Activated B cell treated with CpG ODN at 0.5 μM for 24 hours (primary cell): ENCODE data around the gene KIF19. TPM values are rescaled to one million over a fixed set of nuclear protein-coding genes. Genes with fewer than 3 reads are reported as not detected.
A peak's percentile ranks its signal among the peaks of the same experiment; 100 is the strongest.

Experiments
- ATAC-seq: fragments of 200-7000 bp; cut with Tn5 transposase; one replicate; pipeline ENCODE4 v1.10.0; 2021; ENCODE audit warnings: low read depth, mild to moderate bottlenecking, moderate library complexity
- CTCF ChIA-PET: fragments of 350-600 bp; sonication (Branson Sonifier 250); formaldehyde crosslinking; loops from one replicate; lab custom pipeline; 2021; ENCODE audit warnings: antibody characterized with exemption; lab: Charles Lee
- POLR2A ChIA-PET: fragments of 350-600 bp; sonication (Branson Sonifier 250); formaldehyde crosslinking; loops from one replicate; lab custom pipeline; 2021; ENCODE audit warnings: antibody characterized with exemption; lab: Charles Lee
- DNase-seq: peaks from one replicate; pipeline ENCODE4 v3.0.0; 2022
- H3K27ac Mint-ChIP-seq: one replicate; pipeline ENCODE4 v1.8.0; 2020; ENCODE audit warnings: mixed read lengths
- H3K27me3 Mint-ChIP-seq: one replicate; pipeline ENCODE4 v1.8.0; 2021; ENCODE audit warnings: mixed read lengths
- H3K36me3 Mint-ChIP-seq: one replicate; pipeline ENCODE4 v1.8.0; 2021; ENCODE audit warnings: low read depth, mixed read lengths
- H3K4me1 Mint-ChIP-seq: one replicate; pipeline ENCODE4 v1.8.0; 2021; ENCODE audit warnings: mixed read lengths
- H3K4me3 Mint-ChIP-seq: one replicate; pipeline ENCODE4 v1.8.0; 2020; ENCODE audit warnings: mild to moderate bottlenecking, mixed read lengths
- H3K9me3 Mint-ChIP-seq: one replicate; pipeline ENCODE4 v1.8.0; 2020; ENCODE audit warnings: mixed read lengths
- intact Hi-C: fragments of 100-400 bp; cut with micrococcal nuclease; formaldehyde crosslinking; loops from one replicate; pipeline ENCODE4 v1.15.1; 2024
- total RNA-seq: library from RNA; stranded (reverse); gene quantifications from 2 replicates; pipeline ENCODE4 v1.2.3, GENCODE V29; 2022
- TF ChIP-seq, protein P1 (sequence below): fragments of 200-600 bp; IDR thresholded peaks from one replicate; pipeline ENCODE4 v1.8.0; 2022; ENCODE audit warnings: antibody characterized with exemption, mild to moderate bottlenecking

The KIF19 gene
- total RNA-seq, 1 donor from 2014 or later: not detected

- TF ChIP-seq, protein P1, sequence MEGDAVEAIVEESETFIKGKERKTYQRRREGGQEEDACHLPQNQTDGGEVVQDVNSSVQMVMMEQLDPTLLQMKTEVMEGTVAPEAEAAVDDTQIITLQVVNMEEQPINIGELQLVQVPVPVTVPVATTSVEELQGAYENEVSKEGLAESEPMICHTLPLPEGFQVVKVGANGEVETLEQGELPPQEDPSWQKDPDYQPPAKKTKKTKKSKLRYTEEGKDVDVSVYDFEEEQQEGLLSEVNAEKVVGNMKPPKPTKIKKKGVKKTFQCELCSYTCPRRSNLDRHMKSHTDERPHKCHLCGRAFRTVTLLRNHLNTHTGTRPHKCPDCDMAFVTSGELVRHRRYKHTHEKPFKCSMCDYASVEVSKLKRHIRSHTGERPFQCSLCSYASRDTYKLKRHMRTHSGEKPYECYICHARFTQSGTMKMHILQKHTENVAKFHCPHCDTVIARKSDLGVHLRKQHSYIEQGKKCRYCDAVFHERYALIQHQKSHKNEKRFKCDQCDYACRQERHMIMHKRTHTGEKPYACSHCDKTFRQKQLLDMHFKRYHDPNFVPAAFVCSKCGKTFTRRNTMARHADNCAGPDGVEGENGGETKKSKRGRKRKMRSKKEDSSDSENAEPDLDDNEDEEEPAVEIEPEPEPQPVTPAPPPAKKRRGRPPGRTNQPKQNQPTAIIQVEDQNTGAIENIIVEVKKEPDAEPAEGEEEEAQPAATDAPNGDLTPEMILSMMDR: no peak
These were observed 25.7 kb downstream of the KIF19 start for GRCh38 chr17:74351552-74352210.

DNA sequence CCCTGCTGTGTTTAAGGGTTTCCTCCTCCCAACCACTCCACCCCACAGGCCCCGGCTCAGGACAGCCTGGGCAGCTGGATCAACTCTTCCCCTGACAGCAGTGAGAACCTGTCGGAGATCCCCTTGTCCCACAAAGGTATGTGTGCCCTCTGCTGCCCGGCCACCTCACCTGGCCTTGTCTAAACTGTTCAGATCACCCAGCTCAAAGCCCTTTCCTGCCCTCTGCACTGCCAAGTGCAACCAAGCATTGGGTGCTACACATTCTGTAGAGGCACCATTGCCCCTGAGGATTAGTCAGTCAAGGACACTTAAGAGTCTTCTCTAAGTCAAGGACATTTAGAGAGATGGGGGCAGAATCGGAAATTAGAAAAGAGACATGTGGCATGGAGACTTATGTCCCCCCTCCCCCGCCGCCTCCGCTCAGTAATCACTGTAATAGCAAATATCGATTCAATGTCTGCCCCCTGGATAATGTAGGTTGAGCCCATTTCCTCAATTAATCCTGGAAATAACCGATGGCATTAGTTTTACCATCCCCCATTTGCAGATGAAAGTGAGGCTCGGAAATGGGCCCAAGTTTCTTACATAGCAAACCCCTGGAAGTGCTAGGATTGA lies 27.5 kb downstream of the KIF19 start:
- intact Hi-C loops: no loop called here
- Mint-ChIP-seq H3K4me3 (no peak overlapping the region), H3K4me1 (peaks cover 5% of the 10 kb centered on the region), H3K9me3 (no peaks in the 10 kb centered on the region), H3K36me3 (no peaks in the 10 kb centered on the region), H3K27me3 (peaks cover 46% of the 10 kb centered on the region), H3K27ac (no peak overlapping the region)
- POLR2A ChIA-PET: no interaction called here
- DNase-seq (no peak), ATAC-seq (no peak)
- TF ChIP-seq, protein P1: no peak
- CTCF ChIA-PET: no interaction called here

More at GRCh38 chr17:74351552-74352210, 25.7 kb downstream of the KIF19 start:
- intact Hi-C loops: no loop called here
- Mint-ChIP-seq H3K9me3 (no peaks in the 10 kb centered on the region), H3K27me3 (peaks cover 40% of the 10 kb centered on the region), H3K4me1 (peaks cover 2% of the 10 kb centered on the region), H3K4me3 (no peak overlapping the region), H3K36me3 (no peaks in the 10 kb centered on the region), H3K27ac (no peak overlapping the region)
- ATAC-seq (no peak), DNase-seq (no peak)
- ChIA-PET POLR2A (no interaction called here), CTCF (no interaction called here)

DNA sequence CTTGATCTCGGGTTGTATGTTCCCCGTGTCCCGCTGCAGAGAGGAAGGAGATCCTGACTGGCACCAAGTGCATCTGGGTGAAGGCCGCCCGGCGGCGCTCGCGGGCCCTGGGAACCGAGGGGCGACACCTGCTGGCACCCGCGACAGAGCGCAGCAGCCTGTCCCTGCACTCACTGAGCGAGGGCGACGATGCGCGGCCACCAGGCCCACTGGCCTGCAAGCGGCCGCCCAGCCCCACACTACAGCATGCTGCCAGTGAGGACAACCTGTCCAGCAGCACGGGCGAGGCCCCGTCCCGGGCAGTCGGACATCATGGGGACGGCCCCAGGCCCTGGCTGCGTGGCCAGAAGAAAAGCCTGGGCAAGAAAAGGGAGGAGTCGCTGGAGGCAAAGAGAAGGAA lies 28.1 kb downstream of the KIF19 start:
- intact Hi-C loops: no loop called here
- ATAC-seq (peak; percentile 52), DNase-seq (peak; percentile 23)
- H3K9me3 Mint-ChIP-seq: no peaks in the 10 kb centered on the region
- TF ChIP-seq, protein P1: no peak
- ChIA-PET POLR2A (no interaction called here), CTCF (interaction anchor here (1.6 kb wide), 1 partner anchor 103 kb away, joined by 5 read pairs; no protein-coding TSS in a partner anchor)
- peaks cover 49% of the 10 kb centered on the region for H3K27me3 Mint-ChIP-seq
- peaks cover 5% of the 10 kb centered on the region for H3K4me1 Mint-ChIP-seq
- no peak overlapping the region for H3K4me3 Mint-ChIP-seq
- H3K27ac Mint-ChIP-seq: no peak overlapping the region
- no peaks in the 10 kb centered on the region for H3K36me3 Mint-ChIP-seq

DNA sequence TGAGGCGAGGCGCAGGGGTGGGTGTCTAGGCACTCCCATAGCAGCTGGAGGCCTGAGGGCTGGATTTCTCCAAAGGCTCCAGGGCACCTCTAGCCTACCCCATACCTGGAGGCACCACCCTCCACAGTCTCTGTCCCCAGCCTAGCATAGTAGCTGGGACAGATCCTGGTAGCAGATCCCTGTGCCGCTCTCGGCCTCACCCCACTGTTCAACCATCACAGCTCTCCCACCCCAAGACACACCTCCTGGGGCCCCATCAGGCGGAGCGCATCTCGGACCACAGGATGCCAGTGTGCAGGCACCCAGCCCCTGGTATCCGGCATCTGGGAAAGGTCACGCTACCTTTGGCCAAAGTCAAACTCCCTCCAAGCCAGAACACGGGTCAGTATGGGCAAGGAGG lies 28.5 kb downstream of the KIF19 start:
- intact Hi-C loops: no loop called here
- Mint-ChIP-seq H3K27me3 (peaks cover 51% of the 10 kb centered on the region), H3K9me3 (no peaks in the 10 kb centered on the region), H3K36me3 (no peaks in the 10 kb centered on the region), H3K27ac (no peak overlapping the region), H3K4me3 (no peak overlapping the region), H3K4me1 (peaks cover 5% of the 10 kb centered on the region)
- ATAC-seq (no peak), DNase-seq (no peak)
- ChIA-PET CTCF (interaction anchor here (1.6 kb wide), 1 partner anchor 102 kb away, joined by 5 read pairs; no protein-coding TSS in a partner anchor), POLR2A (no interaction called here)
- TF ChIP-seq, protein P1: no peak

DNA sequence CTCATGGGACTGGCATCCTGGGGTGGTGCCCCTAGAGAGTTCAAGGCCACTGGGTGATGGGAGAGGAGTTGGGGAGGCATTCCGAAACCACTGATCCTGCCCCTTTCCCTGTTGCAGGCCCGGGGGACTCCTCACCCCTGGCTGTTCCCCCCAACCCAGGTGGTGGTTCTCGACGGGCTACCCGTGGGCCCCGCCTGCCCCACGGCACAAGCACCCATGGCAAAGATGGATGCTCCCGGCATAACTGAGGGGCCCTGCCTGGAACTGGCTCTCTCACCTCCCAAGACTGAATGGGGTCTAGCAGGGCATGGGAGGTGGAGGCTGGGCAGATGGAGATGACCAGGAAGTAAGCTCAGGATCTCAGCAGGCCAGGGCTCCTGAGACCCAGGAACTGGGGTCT lies 29.0 kb downstream of the KIF19 start:
- Mint-ChIP-seq H3K4me3 (no peak overlapping the region), H3K27me3 (peaks cover 51% of the 10 kb centered on the region), H3K36me3 (no peaks in the 10 kb centered on the region), H3K9me3 (no peaks in the 10 kb centered on the region), H3K27ac (no peak overlapping the region), H3K4me1 (peaks cover 5% of the 10 kb centered on the region)
- TF ChIP-seq, protein P1: no peak
- DNase-seq: no peak
- POLR2A ChIA-PET: no interaction called here
- no peak for ATAC-seq
- intact Hi-C loops: no loop called here
- CTCF ChIA-PET: interaction anchor here (1.6 kb wide), 1 partner anchor 102 kb away, joined by 5 read pairs; no protein-coding TSS in a partner anchor
